AG09309 (cell line): ENCODE measurements around the gene IQGAP2.

Experiments
- DNase-seq: peaks from one replicate; pipeline ENCODE4 v3.0.0-alpha.2; 2010; ENCODE audit warnings: low read depth
- H3K4me3 ChIP-seq: 2 replicates; pipeline ENCODE4 v1.5.1; 2011; ENCODE audit warnings: mild to moderate bottlenecking, low read depth, low read length, moderate library complexity; ENCODE audit not compliant: control insufficient read depth
- CTCF ChIP-seq: IDR thresholded peaks from 2 replicates; pipeline ENCODE4 v1.5.1; 2011; ENCODE audit warnings: mild to moderate bottlenecking, low read depth, low read length, inconsistent platforms; ENCODE audit not compliant: insufficient read depth, control insufficient read depth; ENCODE audit errors: missing control alignments

Gene IQGAP2

GRCh38 chr5:76494201-76494600 lies 91.1 kb downstream of the IQGAP2 start:
- DNase-seq = no peak
- H3K4me3 ChIP-seq = no peak overlapping the region
- no peak for TF ChIP-seq CTCF

- no peak for TF ChIP-seq CTCF
- H3K4me3 ChIP-seq = no peak overlapping the region
- DNase-seq = no peak
These were observed 92.8 kb downstream of the IQGAP2 start for GRCh38 chr5:76495870-76496269.

GRCh38 chr5:76497065-76497460 lies 94.0 kb downstream of the IQGAP2 start:
- no peak for DNase-seq
- H3K4me3 ChIP-seq = no peak overlapping the region

GRCh38 chr5:76497986-76498717 lies 95.1 kb downstream of the IQGAP2 start:
- DNase-seq = no peak
- TF ChIP-seq CTCF = no peak
- H3K4me3 ChIP-seq = no peak overlapping the region

More at GRCh38 chr5:76497065-76497460, 94.0 kb downstream of the IQGAP2 start:
- TF ChIP-seq CTCF = no peak

GRCh38 chr5:76499507-76500161 lies 96.5 kb downstream of the IQGAP2 start:
- no peak overlapping the region for H3K4me3 ChIP-seq
- DNase-seq = no peak
- no peak for TF ChIP-seq CTCF

- no peak overlapping the region for H3K4me3 ChIP-seq
- TF ChIP-seq CTCF = no peak
- no peak for DNase-seq
These were observed 97.7 kb downstream of the IQGAP2 start for GRCh38 chr5:76500633-76501393.
